Effector CD8-positive, alpha-beta T cell (primary cell): ENCODE measurements around the gene TMEM131.
A peak's percentile ranks its signal among the peaks of the same experiment; 100 is the strongest.

Experiments used
- DNase-seq: peaks from one replicate; lab custom pipeline; 2025; lab: John Stamatoyannopoulos, UW

Gene TMEM131

GRCh38 chr2:97759727-97760407 is 235.9 kb downstream of the TMEM131 start:
- DNase-seq = no peak

GRCh38 chr2:97758131-97758705 is 237.5 kb downstream of the TMEM131 start:
- DNase-seq = no peak

DNA sequence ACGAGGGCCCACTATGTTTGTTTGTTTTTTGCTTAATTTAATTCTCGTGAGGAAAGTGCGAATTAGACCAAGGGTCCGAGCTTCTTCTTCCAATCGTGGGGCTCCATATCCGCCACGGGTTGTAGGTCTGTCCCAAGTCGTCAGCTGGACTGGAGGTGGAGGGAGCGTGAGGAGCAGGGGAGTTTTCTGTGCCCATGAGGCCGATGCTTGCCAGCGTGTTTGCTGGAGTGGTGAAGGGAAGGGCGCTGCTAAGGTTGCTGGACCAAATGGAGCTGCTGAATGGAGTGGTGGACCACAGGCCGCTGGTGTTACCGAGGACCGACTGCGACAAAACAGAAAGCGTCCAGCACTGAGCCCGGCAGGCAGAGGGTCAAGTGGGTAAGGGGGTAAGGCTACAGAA is 238.7 kb downstream of the TMEM131 start:
- no peak for DNase-seq

DNA sequence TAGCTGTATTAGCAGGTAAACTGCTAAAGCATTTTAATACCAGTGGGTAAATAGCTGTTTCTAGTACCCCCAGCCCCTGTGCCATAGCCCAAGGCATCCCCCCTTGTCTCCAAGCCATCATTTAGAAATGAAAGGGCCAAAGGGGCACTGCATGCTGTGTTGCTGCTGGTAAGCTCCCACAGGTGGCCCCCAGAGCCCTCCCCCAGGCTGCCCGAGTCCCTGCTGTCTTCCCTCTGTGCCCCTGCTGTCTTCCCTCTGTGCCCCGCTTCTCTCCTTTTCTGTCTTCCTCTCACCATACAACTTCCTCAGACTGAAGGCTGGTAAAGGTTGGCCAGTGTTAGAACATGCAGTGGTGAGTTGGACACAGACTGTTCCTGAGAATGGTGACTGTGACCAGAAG is 240.3 kb downstream of the TMEM131 start:
- DNase-seq = no peak

DNA sequence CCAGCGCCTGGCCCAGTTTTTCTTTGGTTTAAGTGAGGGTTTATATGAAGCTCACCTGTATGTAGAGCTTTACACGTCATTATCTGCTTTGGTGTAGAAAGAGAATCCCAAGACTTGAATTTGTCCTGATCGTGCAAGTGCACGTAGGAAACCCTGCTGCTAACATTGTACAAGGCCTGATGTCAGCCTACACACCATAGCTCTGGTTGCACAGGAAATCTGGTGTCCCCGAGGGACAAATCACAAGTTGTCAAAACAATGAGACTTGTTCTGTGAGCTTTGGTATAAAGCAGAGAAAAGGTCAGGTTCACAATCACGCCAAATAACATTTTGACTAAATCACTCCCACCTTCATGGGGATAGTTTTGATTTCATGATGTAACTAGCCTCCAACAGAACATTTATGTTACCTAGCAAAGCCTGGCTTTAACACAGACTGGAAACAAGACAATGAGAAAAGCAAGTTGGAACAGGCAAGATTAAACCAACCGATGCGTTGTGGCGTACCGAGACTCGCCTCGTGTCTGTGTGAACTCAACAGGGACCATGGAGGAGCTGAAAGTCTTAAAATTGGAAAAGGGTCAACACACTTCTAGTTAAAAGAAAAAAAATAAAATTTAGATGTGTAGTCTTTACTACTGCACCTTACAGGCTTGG is 240.9 kb downstream of the TMEM131 start:
- no peak for DNase-seq

DNA sequence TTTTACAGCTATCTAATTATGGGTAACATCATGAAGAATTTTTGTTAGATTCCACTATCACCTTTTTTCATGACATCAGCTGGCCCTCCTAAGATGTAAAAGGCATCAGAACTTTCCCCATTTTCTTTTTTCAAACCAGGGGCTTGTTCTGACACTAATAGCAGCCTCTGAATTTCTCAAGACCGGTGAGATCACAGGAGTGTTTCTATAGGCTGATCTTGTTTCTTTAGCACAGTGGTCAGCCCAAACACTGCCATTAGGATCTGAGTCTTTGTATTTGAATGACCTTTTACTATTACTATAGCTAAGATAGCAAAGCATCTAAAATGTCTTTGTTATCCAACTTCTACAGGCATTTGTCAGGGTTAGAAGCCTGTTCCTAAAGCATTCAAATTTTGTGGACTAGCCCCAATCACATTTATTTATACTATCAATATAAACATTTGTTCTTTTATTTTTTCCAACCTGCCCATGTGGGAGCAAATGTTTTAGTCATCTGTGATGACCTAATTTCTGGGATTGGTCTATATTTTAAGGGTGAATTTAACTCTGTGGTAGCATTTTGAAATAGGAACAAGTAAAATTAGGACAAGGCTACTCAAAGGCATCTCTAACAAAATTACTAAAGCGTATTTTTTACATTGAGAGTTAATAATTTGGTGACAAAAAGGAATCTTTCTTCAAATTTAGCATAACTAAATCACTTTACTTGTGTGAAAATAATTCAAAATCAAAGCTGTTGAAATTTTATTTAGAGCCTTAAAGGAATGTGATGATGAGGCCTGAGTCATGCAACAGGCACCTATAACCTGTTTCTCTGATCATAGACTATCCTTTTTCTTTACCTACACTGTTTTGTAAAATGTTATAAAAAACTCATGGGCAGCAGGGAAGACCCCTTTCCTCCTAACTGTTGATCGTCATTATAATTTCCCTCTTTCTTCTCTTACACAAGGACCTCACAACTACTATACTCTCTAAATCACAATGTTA is 243.1 kb downstream of the TMEM131 start:
- DNase-seq = no peak

- no peak for DNase-seq
Observed at GRCh38 chr2:97751752-97752151, 244.0 kb downstream of the TMEM131 start.

- no peak for DNase-seq
Observed at GRCh38 chr2:97750017-97750416, 245.7 kb downstream of the TMEM131 start.

GRCh38 chr2:97749581-97749980 is 246.2 kb downstream of the TMEM131 start:
- no peak for DNase-seq

GRCh38 chr2:97747716-97748115 is 248.0 kb downstream of the TMEM131 start:
- DNase-seq = no peak

GRCh38 chr2:97747285-97747684 is 248.5 kb downstream of the TMEM131 start:
- DNase-seq = no peak

- DNase-seq = no peak
Observed at GRCh38 chr2:97745474-97746174, 250.1 kb downstream of the TMEM131 start.

GRCh38 chr2:97743913-97744312 is 251.8 kb downstream of the TMEM131 start:
- DNase-seq = no peak

DNA sequence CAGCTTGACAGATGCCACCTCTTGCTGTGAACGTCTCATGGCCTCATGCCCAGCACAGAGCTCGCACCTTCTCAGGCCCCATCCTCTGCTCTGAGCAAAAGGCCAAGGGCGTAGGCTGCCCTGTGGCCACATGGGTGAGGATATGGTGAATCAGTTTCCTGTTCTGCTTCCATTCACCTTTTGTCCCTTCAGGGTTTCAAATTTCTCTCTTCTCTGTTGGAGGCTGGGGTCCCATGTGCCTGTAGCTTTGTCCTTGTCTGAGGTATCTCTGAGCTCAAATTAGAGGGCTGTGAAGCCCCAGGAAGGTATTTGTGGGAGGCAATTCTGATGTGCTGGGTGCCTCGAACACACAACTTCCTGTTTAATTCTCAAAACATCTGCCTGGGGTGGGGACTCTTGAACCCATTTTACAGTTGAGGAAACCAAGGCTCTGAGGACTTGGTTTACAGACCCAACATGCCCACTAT is 253.3 kb downstream of the TMEM131 start:
- DNase-seq = no peak

GRCh38 chr2:97741686-97742085 is 254.1 kb downstream of the TMEM131 start:
- no peak for DNase-seq

- no peak for DNase-seq
Observed at GRCh38 chr2:97741251-97741650, 254.5 kb downstream of the TMEM131 start.

DNA sequence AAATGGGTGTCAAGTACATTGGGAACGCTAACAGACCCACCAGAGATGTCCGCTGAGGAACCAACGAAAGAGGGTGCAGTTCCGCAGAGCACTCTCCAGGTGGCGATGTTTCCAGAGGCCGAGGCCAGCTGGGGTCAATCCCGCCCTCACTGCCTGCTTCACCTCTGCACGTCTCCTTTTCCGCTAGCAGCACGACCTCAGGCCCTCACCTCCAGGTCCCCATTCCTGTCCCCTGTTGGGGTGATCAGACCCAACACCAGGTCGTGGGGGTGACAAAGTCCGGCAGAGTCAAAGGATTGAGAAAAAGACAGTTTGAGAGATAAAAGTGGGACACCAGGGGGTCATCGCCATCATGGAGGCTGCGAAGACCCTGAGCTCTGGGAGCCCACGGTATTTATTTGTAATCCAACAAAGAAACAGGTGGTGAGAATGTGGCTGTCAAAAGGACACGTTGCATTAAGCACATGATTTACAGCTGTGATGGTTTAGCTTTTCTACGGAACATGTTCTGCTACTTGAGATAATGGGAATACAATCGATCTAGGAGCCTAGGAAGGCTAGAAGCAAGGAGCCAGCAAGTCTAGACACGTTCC is 255.1 kb downstream of the TMEM131 start:
- DNase-seq = peak; percentile 26

DNA sequence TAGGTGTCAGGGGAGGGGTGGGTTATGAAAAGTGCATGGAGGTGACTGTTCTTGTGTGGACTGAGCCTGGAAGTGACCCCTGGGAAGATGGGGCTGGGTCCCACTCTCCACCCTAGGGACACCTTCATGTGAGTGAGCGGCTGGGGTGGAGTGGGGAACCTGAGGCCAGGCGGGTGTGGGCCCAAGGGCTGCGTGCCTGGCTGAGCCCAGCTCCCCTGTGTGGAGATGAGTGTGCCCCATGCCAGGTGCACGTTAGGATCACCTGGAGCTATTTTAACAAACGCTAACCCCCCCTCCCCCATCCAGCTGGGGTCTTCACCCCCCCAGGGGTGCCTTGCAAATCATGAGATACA is 255.9 kb downstream of the TMEM131 start:
- DNase-seq = no peak

- no peak for DNase-seq
Observed at GRCh38 chr2:97739020-97739892, 256.5 kb downstream of the TMEM131 start.
